HCT116 (cell line): ENCODE data around the gene NUP188. TPM values are rescaled to one million over a fixed set of nuclear protein-coding genes. Genes with fewer than 3 reads are reported as not detected.

Experiments used
- ATAC-seq: fragments of 200-7000 bp; cut with Tn5 transposase; 2 replicates; pipeline ENCODE4 v1.9.1; 2020; ENCODE audit warnings: mild to moderate bottlenecking, moderate library complexity
- BruUV-seq: library from RNA; stranded (reverse); fragments of 400-500 nt; replicated peaks from 2 replicates; lab custom pipeline; 2021; lab: Mats Ljungman, UMichigan
- CTCF ChIA-PET: fragments of 300-600 bp; sonication (Branson Sonifier 250); formaldehyde crosslinking; loops from one replicate; lab custom pipeline; 2021; ENCODE audit warnings: antibody characterized with exemption; lab: Charles Lee
- POLR2A ChIA-PET: fragments of 300-600, 350-600 bp; sonication (Branson Sonifier 250); formaldehyde crosslinking; loops from one replicate; lab custom pipeline; 2021; ENCODE audit warnings: antibody characterized with exemption; lab: Charles Lee
- RAD21 ChIA-PET, 2 experiments: fragments of 300-600 bp; sonication (Branson Sonifier 250); formaldehyde crosslinking; loops; one replicate each; lab custom pipeline; 2023; ENCODE audit warnings: low total read pairs in 2 of 2; ENCODE audit not compliant: uncharacterized antibody in 2 of 2, unreplicated experiment in 2 of 2, low non-redundant PET in 1 of 2; lab: Charles Lee
- DNase-seq: peaks from one replicate; pipeline ENCODE4 v3.0.0-alpha.2; 2010; ENCODE audit warnings: low read depth, low spot score
- H2AFZ ChIP-seq: fragments of 200-600 bp; shearing (Covaris generic), sonication (generic); 2 replicates; pipeline ENCODE4 v1.6.1; 2017; ENCODE audit warnings: low read depth, mixed run types, mixed read lengths, antibody characterized with exemption, low read length; ENCODE audit not compliant: poor library complexity, severe bottlenecking
- H3K27ac ChIP-seq: 2 replicates; pipeline ENCODE4 v1.5.1; 2012; ENCODE audit warnings: low read depth, low read length
- H3K27me3 ChIP-seq: fragments of 200-600 bp; sonication (generic); 2 replicates; pipeline ENCODE4 v1.6.1; 2016; ENCODE audit warnings: mixed run types, low read length, mixed read lengths; ENCODE audit not compliant: insufficient read depth
- H3K36me3 ChIP-seq, 2 experiments: fragments of 200-500 bp in 1 of 2; fragments of 200-600 bp in 1 of 2; sonication (Bioruptor generic) in 1 of 2; sonication (generic) in 1 of 2; 2 replicates each; pipeline versions ENCODE4 v1.5.1 to v1.6.1; 2014 to 2016; ENCODE audit warnings: low read length in 2 of 2, inconsistent platforms in 1 of 2, mixed read lengths in 1 of 2, mixed run types in 1 of 2; ENCODE audit not compliant: insufficient read depth in 2 of 2, control insufficient read depth in 1 of 2
- H3K4me1 ChIP-seq, 2 experiments: fragments of 200-600 bp in 1 of 2; sonication (generic) in 1 of 2; 2 replicates each; pipeline versions ENCODE4 v1.5.1 to v1.6.1; 2012 to 2017; ENCODE audit warnings: low read length in 2 of 2, inconsistent platforms in 1 of 2, mild to moderate bottlenecking in 1 of 2, mixed read lengths in 1 of 2, mixed run types in 1 of 2, moderate library complexity in 1 of 2; ENCODE audit not compliant: insufficient read depth in 2 of 2, control insufficient read depth in 1 of 2
- H3K4me2 ChIP-seq: fragments of 200-600 bp; sonication (generic); 2 replicates; pipeline ENCODE4 v1.6.1; 2017; ENCODE audit warnings: mixed run types, low read length, mixed read lengths
- H3K4me3 ChIP-seq, 2 experiments: fragments of 200-600 bp in 1 of 2; sonication (generic) in 1 of 2; replicated peaks in 1 of 2; 2 replicates each; pipeline ENCODE4 v1.5.1; 2011 to 2016; ENCODE audit warnings: low read length in 2 of 2, control low read depth in 1 of 2, low read depth in 1 of 2, mild to moderate bottlenecking in 1 of 2, mixed read lengths in 1 of 2, mixed run types in 1 of 2
- H3K79me2 ChIP-seq: fragments of 200-600 bp; sonication (generic); 2 replicates; pipeline ENCODE4 v1.6.1; 2017; ENCODE audit warnings: mild to moderate bottlenecking, mixed run types, low read length, moderate library complexity, mixed read lengths; ENCODE audit not compliant: insufficient read depth
- H3K9ac ChIP-seq: fragments of 200-600 bp; sonication (generic); 2 replicates; pipeline ENCODE4 v1.6.1; 2016; ENCODE audit warnings: low read length, mixed read lengths
- H3K9me2 ChIP-seq: fragments of 200-600 bp; sonication (generic), shearing (Covaris generic); 2 replicates; pipeline ENCODE4 v1.6.1; 2017; ENCODE audit warnings: mixed run types, mild to moderate bottlenecking, moderate library complexity; ENCODE audit not compliant: insufficient read depth
- H3K9me3 ChIP-seq, 2 experiments: fragments of 200-500 bp in 1 of 2; fragments of 200-600 bp in 1 of 2; sonication (Bioruptor generic) in 1 of 2; sonication (generic) in 1 of 2; 2 replicates each; pipeline ENCODE4 v1.6.1; 2014 to 2017; ENCODE audit warnings: low read length in 2 of 2, mixed read lengths in 2 of 2, inconsistent platforms in 1 of 2, low read depth in 1 of 2, mild to moderate bottlenecking in 1 of 2, mixed run types in 1 of 2, moderate library complexity in 1 of 2; ENCODE audit not compliant: control insufficient read depth in 1 of 2, insufficient read depth in 1 of 2
- H4K20me1 ChIP-seq: fragments of 200-600 bp; sonication (generic), shearing (Covaris generic); 2 replicates; pipeline ENCODE4 v1.6.1; 2017; ENCODE audit warnings: mixed run types, mild to moderate bottlenecking, moderate library complexity; ENCODE audit not compliant: insufficient read depth
- CEBPB ChIP-seq: IDR thresholded peaks from 2 replicates; pipeline ENCODE4 v1.6.1; 2012; ENCODE audit warnings: low read depth
- EGR1 ChIP-seq: IDR thresholded peaks from 2 replicates; pipeline ENCODE4 v1.6.1; 2012; ENCODE audit warnings: low read depth
- FOSL1 ChIP-seq: IDR thresholded peaks from 2 replicates; pipeline ENCODE4 v1.6.1; 2012; ENCODE audit warnings: low read depth
- JUND ChIP-seq: IDR thresholded peaks from 2 replicates; pipeline ENCODE4 v1.6.1; 2012
- POLR2A ChIP-seq: IDR thresholded peaks from 2 replicates; pipeline ENCODE4 v1.7.0; 2011; ENCODE audit warnings: borderline replicate concordance; ENCODE audit not compliant: insufficient read depth, insufficient read length; ENCODE audit errors: extremely low read depth
- POLR2AphosphoS5 ChIP-seq: IDR thresholded peaks from 2 replicates; pipeline ENCODE4 v1.6.1; 2011; ENCODE audit warnings: mild to moderate bottlenecking, low read depth, low read length, moderate library complexity
- RAD21 ChIP-seq: IDR thresholded peaks from 2 replicates; pipeline ENCODE4 v1.6.1; 2012; ENCODE audit warnings: low read depth, mild to moderate bottlenecking
- SP1 ChIP-seq: IDR thresholded peaks from 2 replicates; pipeline ENCODE4 v1.6.1; 2012; ENCODE audit warnings: low read depth
- SRF ChIP-seq: IDR thresholded peaks from 2 replicates; pipeline ENCODE4 v1.6.1; 2012; ENCODE audit warnings: low read depth
- TCF7L2 ChIP-seq: IDR thresholded peaks from 2 replicates; pipeline ENCODE4 v1.7.0; 2011; ENCODE audit warnings: borderline replicate concordance, inconsistent platforms; ENCODE audit not compliant: insufficient read depth, insufficient read length; ENCODE audit errors: extremely low read depth
- YY1 ChIP-seq: IDR thresholded peaks from 2 replicates; pipeline ENCODE4 v1.6.1; 2011; ENCODE audit warnings: low read length, low read depth, moderate library complexity, mild to moderate bottlenecking; ENCODE audit not compliant: insufficient replicate concordance; ENCODE audit errors: extremely low read depth
- ZFX ChIP-seq: fragments of 450-650 bp; IDR thresholded peaks from 2 replicates; pipeline ENCODE4 v1.6.1; 2017
- ZNF274 ChIP-seq: fragments of 200-500 bp; sonication (Bioruptor generic); IDR thresholded peaks from 2 replicates; pipeline ENCODE4 v1.6.1; 2014; ENCODE audit warnings: mild to moderate bottlenecking, low read depth, low read length, inconsistent platforms
- intact Hi-C: fragments of 100-400 bp; cut with micrococcal nuclease; formaldehyde crosslinking; loops from 2 replicates; pipeline ENCODE4 v1.10.0; 2022
- total RNA-seq: library from RNA; stranded (reverse); gene quantifications from one replicate; pipeline ENCODE4 v1.2.1, GENCODE V29; 2021; ENCODE audit not compliant: unreplicated experiment
- TF ChIP-seq, protein P1 (sequence below): IDR thresholded peaks from 2 replicates; pipeline ENCODE4 v1.6.1; 2011; ENCODE audit warnings: mild to moderate bottlenecking, low read length, moderate library complexity; ENCODE audit not compliant: insufficient replicate concordance; ENCODE audit errors: extremely low read depth

NUP188 gene
- total RNA-seq, 1 experiment from 2014 or later = 115 TPM

DNA sequence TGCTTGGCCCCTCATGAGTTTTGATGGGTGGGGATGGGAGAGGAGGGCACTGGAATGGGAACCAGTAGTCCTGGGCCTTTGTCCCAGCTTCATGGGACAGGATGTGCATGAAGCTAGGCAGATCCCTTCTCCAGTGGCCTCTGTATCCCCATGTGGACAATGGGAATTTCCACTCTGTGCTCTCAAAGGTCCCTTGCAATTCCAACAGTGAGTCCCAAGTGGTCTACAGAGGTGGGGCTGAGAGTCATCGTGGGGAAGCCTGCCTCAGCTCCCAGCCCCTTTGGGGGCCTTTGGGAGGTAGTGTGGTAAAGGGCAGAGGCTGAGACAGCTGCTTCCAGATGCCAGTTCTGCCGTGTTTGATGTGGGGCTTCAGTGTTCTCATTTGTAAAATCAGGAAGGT lies 28.6 kb upstream of the NUP188 start:
- RAD21 ChIA-PET = no interaction called here
- CTCF ChIA-PET = no interaction called here
- no peak overlapping the region for H3K9ac ChIP-seq

More for the DNA sequence above, 28.6 kb upstream of the NUP188 start:
- 0 out of 4 replicates have a peak, but pooled peaks cover 0 to 5% of the 10 kb centered on the region in 2 experiments for H3K36me3 ChIP-seq
- no peaks in the 10 kb centered on the region for H3K4me1 ChIP-seq
- H3K4me3 ChIP-seq = no peak overlapping the region
- H3K9me3 ChIP-seq = no peaks in the 10 kb centered on the region
- H2AFZ ChIP-seq = no peak overlapping the region
- H3K9me2 ChIP-seq = no peaks in the 10 kb centered on the region
- intact Hi-C loops = no loop called here
- POLR2A ChIA-PET = no interaction called here
- BruUV-seq = no TSS peak
- peaks cover 4% of the 10 kb centered on the region; the same call in 1 of the 2 replicates for H3K79me2 ChIP-seq
- TF ChIP-seq ZNF274 = no peak
- TF ChIP-seq SP1 = no peak
- no peak for TF ChIP-seq POLR2A
- TF ChIP-seq, protein P1, sequence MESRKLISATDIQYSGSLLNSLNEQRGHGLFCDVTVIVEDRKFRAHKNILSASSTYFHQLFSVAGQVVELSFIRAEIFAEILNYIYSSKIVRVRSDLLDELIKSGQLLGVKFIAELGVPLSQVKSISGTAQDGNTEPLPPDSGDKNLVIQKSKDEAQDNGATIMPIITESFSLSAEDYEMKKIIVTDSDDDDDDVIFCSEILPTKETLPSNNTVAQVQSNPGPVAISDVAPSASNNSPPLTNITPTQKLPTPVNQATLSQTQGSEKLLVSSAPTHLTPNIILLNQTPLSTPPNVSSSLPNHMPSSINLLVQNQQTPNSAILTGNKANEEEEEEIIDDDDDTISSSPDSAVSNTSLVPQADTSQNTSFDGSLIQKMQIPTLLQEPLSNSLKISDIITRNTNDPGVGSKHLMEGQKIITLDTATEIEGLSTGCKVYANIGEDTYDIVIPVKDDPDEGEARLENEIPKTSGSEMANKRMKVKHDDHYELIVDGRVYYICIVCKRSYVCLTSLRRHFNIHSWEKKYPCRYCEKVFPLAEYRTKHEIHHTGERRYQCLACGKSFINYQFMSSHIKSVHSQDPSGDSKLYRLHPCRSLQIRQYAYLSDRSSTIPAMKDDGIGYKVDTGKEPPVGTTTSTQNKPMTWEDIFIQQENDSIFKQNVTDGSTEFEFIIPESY = no peak
- TF ChIP-seq YY1 = no peak
- no peak for TF ChIP-seq TCF7L2
- no peak for TF ChIP-seq RAD21
- no peak for TF ChIP-seq ZFX
- no peak for TF ChIP-seq JUND
- no peak for TF ChIP-seq EGR1
- TF ChIP-seq CEBPB = no peak
- no peak for TF ChIP-seq POLR2AphosphoS5
- no peak for TF ChIP-seq SRF
- TF ChIP-seq FOSL1 = no peak
- no peak overlapping the region for H3K4me2 ChIP-seq
- H4K20me1 ChIP-seq = no peaks in the 10 kb centered on the region
- no peak overlapping the region for H3K27ac ChIP-seq
- no peak for ATAC-seq
- H3K27me3 ChIP-seq = no peaks in the 10 kb centered on the region
- no peak for DNase-seq
